Islet of Langerhans (tissue), 1 donor: ENCODE results near the gene DISP1.
"Not testable (repeated sequence)": the region's sequence is repeated elsewhere in the genome, so short reads cannot be mapped to it uniquely, and the experiment has no call there.

Source experiments
- FAIRE-seq: peaks from one replicate; lab custom pipeline; 2011; peaks lifted over from hg19 to GRCh38; lab: Jason Lieb, UNC

The DISP1 gene

DNA sequence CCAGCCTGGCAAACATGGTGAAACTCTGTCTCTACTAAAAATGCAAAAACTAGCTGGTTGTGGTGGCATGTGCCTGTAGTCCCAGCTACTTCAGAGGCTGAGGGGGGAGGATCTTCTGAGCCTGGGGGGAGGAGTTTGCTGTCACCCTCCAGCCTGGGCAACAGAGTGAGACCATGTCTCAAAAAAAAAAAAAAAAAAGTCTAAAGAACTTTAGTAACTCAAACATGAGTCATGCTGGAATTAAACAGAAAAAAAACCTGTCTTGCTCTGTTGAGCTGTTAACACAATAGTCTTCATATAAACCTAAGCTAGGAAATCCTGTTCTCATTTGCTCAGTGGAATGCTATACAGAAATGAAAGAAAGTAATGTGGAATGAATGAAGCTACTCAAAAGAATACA is 16.7 kb upstream of the DISP1 start:
- FAIRE-seq: no peak

GRCh38 chr1:222798975-222799374 is 15.9 kb upstream of the DISP1 start:
- no peak for FAIRE-seq

DNA sequence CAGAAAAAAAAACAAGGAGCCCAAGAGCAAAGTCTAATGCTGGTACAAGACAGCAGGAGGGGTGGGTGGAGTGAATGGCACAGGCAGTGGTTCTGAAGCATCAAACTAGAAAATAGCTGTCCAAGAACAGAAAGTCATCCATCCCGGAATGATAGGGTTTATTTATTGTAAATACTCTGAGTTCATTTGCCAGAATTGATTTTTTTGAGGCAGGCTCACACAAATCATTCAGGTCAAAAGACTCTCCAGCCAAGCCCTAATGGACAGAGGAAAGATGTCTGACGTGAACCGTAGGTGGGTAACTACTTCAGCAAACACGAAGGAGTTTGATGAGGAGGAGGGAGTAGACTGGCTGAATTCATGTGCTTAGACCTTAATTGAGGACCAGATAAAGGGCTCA is 13.8 kb upstream of the DISP1 start:
- FAIRE-seq: no peak

GRCh38 chr1:222811671-222812070 is 3.2 kb upstream of the DISP1 start:
- FAIRE-seq: no peak

DNA sequence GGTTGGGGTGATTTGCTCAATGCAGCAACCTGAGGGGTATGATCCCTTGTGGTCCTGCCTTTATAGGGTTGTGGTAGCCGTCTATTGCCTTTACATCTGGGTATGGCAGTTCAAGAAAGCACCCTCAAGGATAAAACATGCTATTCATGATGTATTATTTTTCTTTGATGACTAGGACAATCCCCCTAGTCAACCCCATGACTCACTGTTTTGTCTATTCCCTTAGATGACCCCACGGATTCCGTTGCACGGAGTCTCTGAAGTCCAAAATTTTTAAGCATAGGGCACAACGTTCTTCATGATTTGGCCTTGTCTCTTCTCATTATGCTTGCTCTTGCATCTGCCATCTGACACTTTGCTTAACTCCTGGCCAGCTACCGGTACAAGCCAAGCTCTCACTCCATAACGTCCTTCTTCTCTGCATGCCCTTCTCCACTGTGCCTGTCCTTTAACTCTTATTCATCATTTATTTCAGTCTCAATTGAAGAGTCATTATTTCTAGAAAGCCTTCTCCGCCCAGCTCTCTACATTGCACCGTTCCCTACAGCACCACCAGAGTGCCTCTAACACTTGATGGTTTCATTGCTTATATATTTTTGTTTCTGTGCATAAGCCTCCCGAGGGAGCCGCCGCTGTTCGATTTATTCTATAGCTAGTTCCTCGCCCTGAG is 838 bp upstream of the DISP1 start:
- FAIRE-seq: no peak

GRCh38 chr1:222815440-222815765 is 564 bp downstream of the DISP1 start:
- no peak for FAIRE-seq

DNA sequence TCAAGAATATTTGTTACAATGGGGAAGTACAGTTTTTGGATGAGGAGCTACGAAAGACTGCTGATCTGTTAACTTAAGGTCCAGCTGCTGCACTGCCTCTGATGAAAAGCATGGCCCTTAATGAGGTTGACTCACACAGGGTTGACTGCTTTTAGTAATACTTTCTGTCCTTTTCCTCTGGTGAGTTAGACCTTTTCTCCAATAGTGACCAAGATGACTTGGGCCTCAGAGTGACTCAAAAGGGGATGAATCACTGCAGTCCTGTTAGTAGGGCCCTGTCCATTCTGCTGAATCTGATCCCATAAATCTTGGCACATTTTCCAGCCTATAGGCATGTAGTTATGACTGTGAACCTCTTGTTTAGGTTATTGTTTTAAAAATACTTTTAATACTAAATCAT is 2.7 kb downstream of the DISP1 start:
- no peak for FAIRE-seq

DNA sequence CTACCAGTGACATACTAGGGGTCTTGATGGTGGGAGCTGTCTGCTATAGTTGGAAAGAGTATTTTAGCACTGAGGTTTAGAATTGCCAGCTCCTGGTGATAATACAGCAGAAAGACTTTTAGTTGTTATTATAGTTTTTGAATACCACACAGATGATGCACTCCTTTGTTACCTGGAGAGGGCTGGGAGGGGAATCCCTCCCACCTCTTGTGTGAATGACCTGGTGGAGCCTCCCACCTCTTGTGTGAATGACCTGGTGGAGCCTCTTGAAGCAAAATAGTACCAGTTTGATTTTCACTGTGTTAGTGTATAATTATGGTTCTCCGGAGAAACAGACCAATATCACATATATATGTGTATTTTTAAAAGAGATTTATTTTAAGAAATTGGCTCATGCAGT is 3.3 kb downstream of the DISP1 start:
- no peak for FAIRE-seq

- FAIRE-seq: no peak
Measured at GRCh38 chr1:222820171-222820712, 5.4 kb downstream of the DISP1 start.

GRCh38 chr1:222821239-222821638 is 6.4 kb downstream of the DISP1 start:
- no peak for FAIRE-seq

DNA sequence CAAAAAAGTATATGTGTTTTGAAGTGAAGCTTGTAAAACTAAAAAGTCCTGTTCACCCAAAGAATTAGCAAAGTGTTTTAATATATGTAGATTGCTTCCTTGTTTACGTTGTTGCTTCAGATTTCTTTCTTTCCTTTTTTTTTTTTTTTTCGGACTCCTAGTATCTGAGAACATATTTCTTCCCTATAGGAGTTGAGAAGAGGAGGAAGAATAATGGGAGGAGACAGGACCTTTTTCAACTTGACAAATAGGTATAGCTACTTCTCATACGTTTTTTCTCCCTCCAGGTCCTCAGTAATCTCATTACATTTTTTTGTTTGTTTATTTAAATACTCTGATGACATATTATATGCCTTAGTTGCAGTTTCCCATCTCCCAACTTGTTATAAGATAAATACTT is 8.9 kb downstream of the DISP1 start:
- peak; percentile 36 for FAIRE-seq

DNA sequence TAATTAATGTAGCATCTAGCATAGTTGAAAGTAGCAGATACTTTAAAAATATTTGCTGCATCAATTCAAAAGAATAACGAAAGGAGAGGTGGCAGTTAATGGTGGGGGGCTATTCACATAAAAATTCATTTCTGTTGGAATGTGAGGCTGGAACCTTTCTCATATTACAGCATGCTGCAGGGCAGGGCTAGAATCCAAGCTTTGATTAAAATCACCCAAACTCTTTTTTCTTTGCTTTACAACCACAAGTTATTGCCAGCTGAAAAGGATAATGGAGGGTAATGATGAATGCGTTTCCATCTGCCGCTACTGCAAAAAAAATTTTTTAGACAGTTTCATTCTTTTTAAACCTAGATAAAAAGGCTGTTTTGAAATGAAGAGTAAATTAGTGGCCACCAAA is 9.8 kb downstream of the DISP1 start:
- FAIRE-seq: no peak

GRCh38 chr1:222828939-222829338 is 14.1 kb downstream of the DISP1 start:
- peak; percentile 68 for FAIRE-seq

- peak; percentile 90 for FAIRE-seq
Measured at GRCh38 chr1:222829868-222830267, 15.0 kb downstream of the DISP1 start.

DNA sequence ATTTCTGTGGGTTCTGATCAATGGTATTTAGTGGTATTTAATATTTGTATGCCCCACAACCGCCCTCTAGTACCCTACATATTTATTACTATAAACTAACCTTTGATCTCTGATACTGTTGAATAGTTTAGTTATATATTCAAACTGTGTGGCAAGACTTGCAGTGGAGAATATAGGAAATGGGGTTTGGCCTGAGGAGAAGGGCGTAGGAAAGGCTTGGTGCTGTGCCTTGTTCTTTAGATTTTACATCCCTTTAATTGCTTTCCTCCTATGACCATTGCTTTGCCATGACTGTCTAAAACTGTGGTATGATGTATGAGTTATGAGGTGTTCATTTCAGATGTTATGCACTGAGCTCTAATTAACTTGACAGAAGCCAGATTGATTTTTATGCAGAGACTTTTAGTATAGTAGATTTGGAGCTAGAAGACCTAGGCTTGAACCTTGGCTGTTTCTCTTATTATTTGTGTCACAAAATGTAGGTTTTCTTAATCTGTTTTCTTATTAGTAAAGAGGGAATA is 18.6 kb downstream of the DISP1 start:
- no peak for FAIRE-seq

DNA sequence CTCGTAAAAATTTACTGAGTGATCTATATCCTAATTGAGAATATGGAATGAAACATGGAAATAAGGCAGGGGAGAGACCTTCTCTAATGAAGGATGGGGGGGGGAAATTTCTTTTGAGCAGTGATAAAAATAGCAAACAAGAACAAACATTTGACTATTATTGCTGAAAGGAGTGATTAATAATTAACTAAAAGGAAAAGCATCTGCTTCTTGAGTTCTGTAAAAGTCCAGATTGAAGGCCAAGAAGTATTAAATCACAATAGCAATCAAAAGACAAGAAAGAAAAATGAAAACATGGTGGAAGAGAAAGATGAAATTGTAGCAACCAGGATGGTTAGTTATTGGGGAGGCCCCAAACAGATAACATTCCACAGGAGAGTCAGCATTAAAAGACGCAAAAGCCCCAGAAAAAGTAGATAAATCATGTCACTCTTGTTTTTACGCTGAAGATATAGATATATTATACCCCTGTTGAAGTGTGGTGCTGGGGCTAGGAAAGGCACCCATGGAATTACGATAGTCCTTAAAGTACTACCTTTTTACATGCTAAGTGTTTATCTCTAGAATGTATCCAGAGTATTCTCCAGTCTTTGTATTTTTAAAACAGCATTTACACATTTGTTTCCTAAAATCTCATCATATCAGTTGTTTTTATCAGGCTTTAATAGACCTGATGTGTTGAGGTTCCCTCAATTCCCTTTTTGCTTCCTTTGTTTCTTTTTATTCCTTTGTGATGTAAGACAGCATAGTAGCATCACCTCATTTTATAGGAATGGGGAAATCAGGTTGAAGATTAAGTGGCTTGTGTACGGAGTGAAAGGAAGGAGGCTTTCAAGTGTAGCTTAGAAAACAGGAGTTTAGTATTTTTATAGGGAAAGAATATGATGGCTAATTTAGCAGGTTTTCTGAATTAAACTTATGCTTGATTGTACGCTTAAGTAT is 28.9 kb downstream of the DISP1 start:
- FAIRE-seq: peak; percentile 96

- FAIRE-seq: peak; percentile 92
Measured at GRCh38 chr1:222844411-222844779, 29.6 kb downstream of the DISP1 start.

DNA sequence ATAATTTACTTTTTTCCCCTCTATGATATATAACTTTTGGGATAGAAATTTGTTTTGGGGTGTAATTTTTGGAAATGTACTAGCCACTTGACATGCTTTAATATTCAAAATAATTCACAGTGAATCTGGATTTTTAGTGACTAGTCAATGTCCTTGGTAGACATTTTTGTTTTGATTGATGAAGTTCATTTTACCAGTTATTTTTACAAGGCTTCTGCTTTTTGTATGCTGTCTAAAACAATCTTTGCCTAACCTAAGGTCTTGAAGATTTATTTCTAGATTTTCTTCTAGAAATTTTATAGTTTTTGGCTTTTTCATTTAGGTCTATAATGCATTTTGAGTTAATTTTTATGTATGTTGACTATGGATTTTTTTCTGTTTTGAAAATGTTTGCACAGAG is 30.9 kb downstream of the DISP1 start:
- FAIRE-seq: peak; percentile 69

DNA sequence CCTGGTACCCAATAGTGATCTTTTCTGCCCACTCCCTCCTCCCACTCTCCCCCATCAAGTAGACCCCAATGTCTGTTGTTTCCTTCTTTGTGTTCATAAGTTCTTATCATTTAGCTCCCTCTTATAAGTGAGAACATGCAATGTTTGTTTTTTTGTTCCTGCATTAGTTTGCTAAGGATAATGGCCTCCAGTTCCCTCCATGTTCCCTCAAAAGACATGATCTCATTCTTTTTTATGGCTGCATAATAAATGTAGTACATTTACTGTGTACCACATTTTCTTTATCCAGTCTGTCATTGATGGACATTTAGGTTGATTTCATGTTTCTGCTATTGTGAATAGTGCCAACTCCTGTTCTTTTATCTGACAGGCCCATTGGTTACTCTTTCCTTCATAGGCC is 35.7 kb downstream of the DISP1 start:
- FAIRE-seq: not testable (repeated sequence)

- no peak for FAIRE-seq
Measured at GRCh38 chr1:222852326-222852725, 37.5 kb downstream of the DISP1 start.

GRCh38 chr1:222861062-222861461 is 46.2 kb downstream of the DISP1 start:
- peak; percentile 30 for FAIRE-seq
